ENCODE measurements around the gene TMEM87B. TPM values are rescaled to one million over a fixed set of nuclear protein-coding genes. Genes with fewer than 3 reads are reported as not detected.

Gene TMEM87B
- total and polyA plus RNA-seq, 9 donors: 7.1 to 23.8 (median 13.2) TPM

DNA sequence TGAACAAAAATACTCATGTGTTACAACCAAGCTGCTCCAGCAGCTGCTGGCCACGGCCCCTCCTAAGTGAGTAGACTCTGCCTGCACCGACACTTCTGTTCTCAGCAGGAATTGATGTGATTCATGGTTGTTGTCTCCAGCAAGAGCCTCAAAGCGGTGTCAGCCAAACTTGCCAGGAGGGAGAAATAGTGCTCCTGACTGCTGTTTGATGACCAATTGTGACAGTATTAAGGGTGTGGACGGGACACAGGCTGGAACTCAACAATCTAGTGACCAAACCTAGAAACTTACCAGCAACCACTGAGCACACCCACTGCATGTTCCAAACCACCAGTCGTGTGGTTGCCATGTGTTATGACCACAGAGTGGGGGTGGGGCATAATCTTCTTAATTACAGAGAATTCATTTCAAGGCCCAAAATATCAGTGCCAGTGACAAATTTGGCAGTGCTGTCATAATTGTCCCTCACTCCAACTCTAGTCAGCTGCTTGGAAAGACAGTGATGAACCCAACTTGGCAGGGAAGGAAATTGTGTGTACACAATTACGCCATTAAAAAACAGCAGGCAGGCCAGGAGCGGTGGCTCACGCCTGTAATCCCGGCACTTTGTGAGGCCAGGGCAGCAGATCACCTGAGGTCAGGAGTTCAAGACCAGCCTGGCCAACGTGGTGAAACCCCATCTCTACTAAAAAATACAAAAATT lies 113.5 kb downstream of the TMEM87B start:
- TF ChIP-seq POLR2A (IDR thresholded peaks at IDR 0.05): no peak
- TF ChIP-seq, protein P1, sequence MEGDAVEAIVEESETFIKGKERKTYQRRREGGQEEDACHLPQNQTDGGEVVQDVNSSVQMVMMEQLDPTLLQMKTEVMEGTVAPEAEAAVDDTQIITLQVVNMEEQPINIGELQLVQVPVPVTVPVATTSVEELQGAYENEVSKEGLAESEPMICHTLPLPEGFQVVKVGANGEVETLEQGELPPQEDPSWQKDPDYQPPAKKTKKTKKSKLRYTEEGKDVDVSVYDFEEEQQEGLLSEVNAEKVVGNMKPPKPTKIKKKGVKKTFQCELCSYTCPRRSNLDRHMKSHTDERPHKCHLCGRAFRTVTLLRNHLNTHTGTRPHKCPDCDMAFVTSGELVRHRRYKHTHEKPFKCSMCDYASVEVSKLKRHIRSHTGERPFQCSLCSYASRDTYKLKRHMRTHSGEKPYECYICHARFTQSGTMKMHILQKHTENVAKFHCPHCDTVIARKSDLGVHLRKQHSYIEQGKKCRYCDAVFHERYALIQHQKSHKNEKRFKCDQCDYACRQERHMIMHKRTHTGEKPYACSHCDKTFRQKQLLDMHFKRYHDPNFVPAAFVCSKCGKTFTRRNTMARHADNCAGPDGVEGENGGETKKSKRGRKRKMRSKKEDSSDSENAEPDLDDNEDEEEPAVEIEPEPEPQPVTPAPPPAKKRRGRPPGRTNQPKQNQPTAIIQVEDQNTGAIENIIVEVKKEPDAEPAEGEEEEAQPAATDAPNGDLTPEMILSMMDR (IDR thresholded peaks at IDR 0.05): no peak
- TF ChIP-seq EP300 (IDR thresholded peaks at IDR 0.05): no peak
- no peaks in the 10 kb centered on the region for H3K4me1 ChIP-seq (ENCODE audit: insufficient read depth)
- H3K27ac ChIP-seq: no peak overlapping the region
- no peak for DNase-seq
- H3K27me3 ChIP-seq: no peaks in the 10 kb centered on the region
- intact Hi-C loops (cut with DNase I): no loop called here
- H3K4me3 ChIP-seq: no peak overlapping the region
- no peaks in the 10 kb centered on the region for H3K9me3 ChIP-seq
- 84 to 89% (median 85%) methylated on average over 10 of the region's 10 CpGs for WGBS, 3 donors
- no peaks in the 10 kb centered on the region for H3K36me3 ChIP-seq

Other genes starting within 250 kb of the TMEM87B start
- 10 to 100 TPM; 29.2 to 43.3 (median 35.6) TPM for gene ANAPC1, start 171.1 kb upstream of the TMEM87B start, total RNA-seq
- gene ANAPC1, start 171.1 kb upstream of the TMEM87B start, polyA plus RNA-seq: 10 to 100 TPM in 1 of 2 donors, 1 to 10 TPM in 1; 7.6 to 16.0 TPM
- gene MERTK, start 156.7 kb upstream of the TMEM87B start, total RNA-seq: 10 to 100 TPM; 11.0 to 20.7 (median 13.7) TPM
- 10 to 100 TPM in 1 of 2 donors, 1 to 10 TPM in 1; 8.3 to 21.9 TPM for gene MERTK, start 156.7 kb upstream of the TMEM87B start, polyA plus RNA-seq
- gene FBLN7, start 83.1 kb downstream of the TMEM87B start, total RNA-seq: 1 to 10 TPM in 4 of 7 donors, under 1 TPM in 3; 0.18 to 1.9 (median 1.0) TPM
- 1 to 10 TPM; 1.3 to 5.0 TPM for gene FBLN7, start 83.1 kb downstream of the TMEM87B start, polyA plus RNA-seq
- 10 to 100 TPM in 4 of 7 donors, 1 to 10 TPM in 3; 4.9 to 36.2 (median 10.9) TPM for gene ZC3H8, start 199.8 kb downstream of the TMEM87B start, total RNA-seq
- 10 to 100 TPM in 1 of 2 donors, 1 to 10 TPM in 1; 6.0 to 14.5 TPM for gene ZC3H8, start 199.8 kb downstream of the TMEM87B start, polyA plus RNA-seq
- gene ZC3H6, start 220.3 kb downstream of the TMEM87B start, total RNA-seq: 10 to 100 TPM in 6 of 7 donors, 1 to 10 TPM in 1; 8.8 to 30.1 (median 25.1) TPM
- gene ZC3H6, start 220.3 kb downstream of the TMEM87B start, polyA plus RNA-seq: 1 to 10 TPM; 4.6 to 8.7 TPM

Measured in ovary (tissue), 9 donors.